SK-N-SH (cell line): ENCODE results near the gene STK40. TPM values are rescaled to one million over a fixed set of nuclear protein-coding genes. Genes with fewer than 3 reads are reported as not detected.

Experiments used
- CTCF ChIA-PET: fragments of 300-600, 350-600 bp; formaldehyde crosslinking; extraction: SDS; loops from one replicate; lab custom pipeline; 2021; lab: Yijun Ruan, JAX
- POLR2A ChIA-PET: fragments of 350-600 bp; sonication (Branson Sonifier 250); formaldehyde crosslinking; extraction: SDS; loops from one replicate; lab custom pipeline; 2020; ENCODE audit warnings: antibody characterized with exemption, inconsistent platforms; lab: Yijun Ruan, JAX
- DNase-seq: peaks from one replicate; pipeline ENCODE4 v3.0.0; 2012
- H2AFZ ChIP-seq: fragments of 200-600 bp; sonication (generic); 2 replicates; pipeline ENCODE4 v1.8.1; 2016; ENCODE audit warnings: antibody characterized with exemption, mild to moderate bottlenecking, low read depth
- H3F3A ChIP-seq: fragments of 200-600 bp; sonication (generic); replicated peaks from 2 replicates; pipeline ENCODE3; 2016; ENCODE audit warnings: antibody characterized with exemption, mild to moderate bottlenecking; ENCODE audit not compliant: insufficient read depth
- H3K27ac ChIP-seq, 2 experiments: fragments of 200-500 bp in 1 of 2; fragments of 200-600 bp in 1 of 2; sonication (Bioruptor generic) in 1 of 2; sonication (generic), shearing (Covaris generic) in 1 of 2; 2 replicates each; pipeline versions ENCODE4 v1.5.1 to v1.6.1; 2014 to 2016; ENCODE audit warnings: low read depth in 2 of 2, inconsistent platforms in 1 of 2, low read length in 1 of 2, mild to moderate bottlenecking in 1 of 2, mixed read lengths in 1 of 2
- H3K27me3 ChIP-seq: fragments of 200-600 bp; sonication (generic), shearing (Covaris generic); 2 replicates; pipeline ENCODE4 v1.6.1; 2016; ENCODE audit warnings: mixed run types; ENCODE audit not compliant: insufficient read depth
- H3K36me3 ChIP-seq, 2 experiments: fragments of 200-500 bp in 1 of 2; fragments of 200-600 bp in 1 of 2; sonication (Bioruptor generic) in 1 of 2; sonication (generic) in 1 of 2; replicated peaks in 1 of 2; 2 replicates each; pipeline versions ENCODE3 to v1.5.1; 2014 to 2016; ENCODE audit warnings: low read length in 1 of 2, mild to moderate bottlenecking in 1 of 2; ENCODE audit not compliant: insufficient read depth in 2 of 2, control insufficient read depth in 1 of 2
- H3K4me1 ChIP-seq, 2 experiments: fragments of 200-500 bp in 1 of 2; fragments of 200-600 bp in 1 of 2; sonication (Bioruptor generic) in 1 of 2; sonication (generic), shearing (Covaris generic) in 1 of 2; 2 replicates each; pipeline versions ENCODE4 v1.5.1 to v1.6.1; 2014 to 2016; ENCODE audit warnings: low read depth in 1 of 2, low read length in 1 of 2, mixed run types in 1 of 2; ENCODE audit not compliant: insufficient read depth in 2 of 2, control insufficient read depth in 1 of 2
- H3K4me2 ChIP-seq: fragments of 200-600 bp; sonication (generic), shearing (Covaris generic); 2 replicates; pipeline ENCODE4 v1.6.1; 2017; ENCODE audit warnings: mixed run types
- H3K4me3 ChIP-seq, 2 experiments: fragments of 200-500 bp in 1 of 2; fragments of 200-600 bp in 1 of 2; sonication (Bioruptor generic) in 1 of 2; sonication (generic), shearing (Covaris generic) in 1 of 2; 2 replicates each; pipeline versions ENCODE4 v1.5.1 to v1.8.1; 2014 to 2016; ENCODE audit warnings: low read depth in 2 of 2, inconsistent platforms in 1 of 2, low read length in 1 of 2, mild to moderate bottlenecking in 1 of 2, mixed read lengths in 1 of 2, moderate library complexity in 1 of 2
- H3K79me2 ChIP-seq: fragments of 200-600 bp; sonication (generic); 2 replicates; pipeline ENCODE4 v1.8.1; 2017; ENCODE audit warnings: mild to moderate bottlenecking; ENCODE audit not compliant: insufficient read depth
- H3K9ac ChIP-seq: fragments of 200-600 bp; sonication (generic); 2 replicates; pipeline ENCODE4 v1.6.1; 2017; ENCODE audit warnings: mixed run types
- H3K9me2 ChIP-seq: fragments of 200-600 bp; sonication (generic); 2 replicates; pipeline ENCODE4 v1.6.1; 2017; ENCODE audit warnings: mixed run types
- H3K9me3 ChIP-seq: fragments of 200-600 bp; sonication (generic); 2 replicates; pipeline ENCODE4 v1.6.1; 2017; ENCODE audit warnings: mixed run types, mild to moderate bottlenecking, moderate library complexity
- H4K20me1 ChIP-seq: fragments of 200-600 bp; sonication (generic); 2 replicates; pipeline ENCODE4 v1.6.1; 2017; ENCODE audit warnings: mild to moderate bottlenecking, mixed run types; ENCODE audit not compliant: insufficient read depth
- CHD2 ChIP-seq: fragments of 150-350 bp; IDR thresholded peaks from 2 replicates; pipeline ENCODE4 v1.6.1; 2018; ENCODE audit warnings: low read length; ENCODE audit not compliant: partially characterized antibody
- CTCF ChIP-seq: fragments of 200-600 bp; sonication (generic); IDR thresholded peaks from 2 replicates; pipeline ENCODE4 v1.6.1; 2017; ENCODE audit warnings: antibody characterized with exemption, mild to moderate bottlenecking, moderate library complexity
- FOXJ3 ChIP-seq: sonication (generic); formaldehyde crosslinking; IDR thresholded peaks from 2 replicates; pipeline ENCODE4 v1.5.1; 2020; ENCODE audit warnings: mild to moderate bottlenecking, missing genetic modification reagents
- GATA2 ChIP-seq: sonication (generic); formaldehyde crosslinking; IDR thresholded peaks from 2 replicates; pipeline ENCODE4 v1.5.0; 2020; ENCODE audit warnings: mild to moderate bottlenecking, missing genetic modification reagents
- IRF3 ChIP-seq: fragments of 150-350 bp; IDR thresholded peaks from 2 replicates; pipeline ENCODE4 v1.6.1; 2016; ENCODE audit warnings: mild to moderate bottlenecking, low read depth, low read length
- JUND ChIP-seq: IDR thresholded peaks from 2 replicates; pipeline ENCODE4 v1.4.0; 2012
- MAX ChIP-seq: IDR thresholded peaks from 2 replicates; pipeline ENCODE4 v1.4.0; 2012; ENCODE audit warnings: low read depth
- NFIC ChIP-seq: IDR thresholded peaks from 2 replicates; pipeline ENCODE4 v1.4.0; 2012; ENCODE audit warnings: borderline replicate concordance
- NRF1 ChIP-seq: IDR thresholded peaks from 2 replicates; pipeline ENCODE4 v1.6.1; 2012; ENCODE audit warnings: low read depth, mild to moderate bottlenecking, low read length
- PBX3 ChIP-seq: IDR thresholded peaks from 2 replicates; pipeline ENCODE4; 2012
- REST ChIP-seq: IDR thresholded peaks from 2 replicates; pipeline ENCODE4 v1.6.1; 2012; ENCODE audit warnings: mild to moderate bottlenecking, low read depth, low read length, moderate library complexity
- RFX5 ChIP-seq: IDR thresholded peaks from 2 replicates; pipeline ENCODE4 v1.6.1; 2012; ENCODE audit warnings: mild to moderate bottlenecking, improper control_type of control experiment, low read length
- RXRA ChIP-seq: IDR thresholded peaks from 2 replicates; pipeline ENCODE4 v1.4.0; 2012; ENCODE audit warnings: low read depth, mild to moderate bottlenecking, borderline replicate concordance
- SIN3A ChIP-seq: IDR thresholded peaks from 2 replicates; pipeline ENCODE4 v1.6.1; 2012; ENCODE audit warnings: low read depth, mild to moderate bottlenecking, low read length, moderate library complexity, borderline replicate concordance
- TEAD4 ChIP-seq: IDR thresholded peaks from 2 replicates; pipeline ENCODE4 v1.4.0; 2012; ENCODE audit warnings: mild to moderate bottlenecking, borderline replicate concordance; ENCODE audit not compliant: insufficient read depth
- USF1 ChIP-seq: IDR thresholded peaks from 2 replicates; pipeline ENCODE4 v1.4.0; 2012; ENCODE audit warnings: low read depth, borderline replicate concordance
- ZBTB33 ChIP-seq: IDR thresholded peaks from 2 replicates; pipeline ENCODE4 v1.4.0; 2012; ENCODE audit warnings: low read depth, borderline replicate concordance
- WGBS: methylation state at CpG from one replicate; pipeline ENCODE4 v1.1.6; 2017; ENCODE audit warnings: low lambda C conversion rate; 5-methylcytosine and 5-hydroxymethylcytosine counted together
- polyA plus RNA-seq, 3 experiments: library from polyadenylated mRNA; depleted of rRNA; stranded (reverse); fragments of >200 nt; gene quantifications; 2 replicates each; pipeline ENCODE4 v1.2.3, GENCODE V29; 2012

Gene STK40
- polyA plus RNA-seq, 1 of the 3 experiments (the other 2 are of a cell fraction), result 43.3 TPM

GRCh38 chr1:36339615-36340014, 46.1 kb downstream of the STK40 start:
- no peak overlapping the region for H3K9ac ChIP-seq
- no peaks in the 10 kb centered on the region for H4K20me1 ChIP-seq
- H3K27ac ChIP-seq, result no peak overlapping the region
- ChIA-PET POLR2A (no interaction called here), CTCF (interaction anchor here (1.1 to 1.7 kb wide), 2 partner anchors 16 to 32 kb away, joined by 3 read pairs; no protein-coding TSS in a partner anchor)
- no peaks in the 10 kb centered on the region for H3K9me3 ChIP-seq
- H3K9me2 ChIP-seq, result no peaks in the 10 kb centered on the region
- no peak overlapping the region for H3K4me3 ChIP-seq
- no peaks in the 10 kb centered on the region for H3K27me3 ChIP-seq
- 98% methylated on average over 7 of the region's 9 CpGs for whole genome bisulfite sequencing
- TF ChIP-seq GATA2 (CRISPR knock-in tag), result no peak
- no peak for TF ChIP-seq SIN3A
- no peak for TF ChIP-seq REST
- no peak for TF ChIP-seq RXRA
- no peak for TF ChIP-seq TEAD4
- TF ChIP-seq CHD2, result no peak
- TF ChIP-seq CTCF, result no peak
- TF ChIP-seq NFIC, result no peak
- no peak for TF ChIP-seq JUND
- no peak for TF ChIP-seq MAX
- TF ChIP-seq RFX5, result no peak
- no peak for TF ChIP-seq ZBTB33
- TF ChIP-seq USF1, result no peak
- no peak for TF ChIP-seq IRF3
- TF ChIP-seq NRF1, result no peak
- TF ChIP-seq PBX3, result no peak
- no peak for TF ChIP-seq FOXJ3 (CRISPR knock-in tag)
- TF ChIP-seq, all 33 proteins: peak for 0
- Histone ChIP-seq H3K79me2 (no peaks in the 10 kb centered on the region), H3K4me1 (peaks cover 0 to 10% of the 10 kb centered on the region in 2 experiments; a peak in 3 of 4 replicates), H3K36me3 (peaks cover 28 to 34% of the 10 kb centered on the region in 2 experiments), H3K4me2 (no peak overlapping the region), H2AFZ (no peak overlapping the region), H3F3A (peaks cover 13% of the 10 kb centered on the region)
- DNase-seq, result no peak
